Neuronal stem cell (in vitro differentiated cells): ENCODE results near the gene LRRC28.

Source experiments
- DNase-seq: peaks from one replicate; pipeline ENCODE4 v3.0.0-alpha.2; 2013; ENCODE audit warnings: low spot score
- H2AFZ ChIP-seq: one replicate; pipeline ENCODE4 v1.6.1; 2013; ENCODE audit warnings: mild to moderate bottlenecking, low read length, inconsistent platforms
- H2AK5ac ChIP-seq: 2 replicates; pipeline ENCODE4 v1.6.1; 2013; ENCODE audit warnings: low read depth, mild to moderate bottlenecking, inconsistent platforms, low read length, moderate library complexity, mixed read lengths
- H2BK120ac ChIP-seq: 2 replicates; pipeline ENCODE4 v1.6.1; 2013; ENCODE audit warnings: low read depth, mild to moderate bottlenecking, inconsistent platforms, low read length, moderate library complexity, mixed read lengths
- H2BK12ac ChIP-seq: one replicate; pipeline ENCODE4 v1.6.1; 2013; ENCODE audit warnings: low read length, inconsistent platforms
- H2BK15ac ChIP-seq: 2 replicates; pipeline ENCODE4 v1.6.1; 2013; ENCODE audit warnings: mild to moderate bottlenecking, low read length, inconsistent platforms, mixed read lengths
- H2BK5ac ChIP-seq: one replicate; pipeline ENCODE4 v1.6.1; 2013; ENCODE audit warnings: inconsistent platforms, mild to moderate bottlenecking, low read length, moderate library complexity
- H3K14ac ChIP-seq: one replicate; pipeline ENCODE4 v1.6.1; 2013; ENCODE audit warnings: low read length, inconsistent platforms
- H3K18ac ChIP-seq: 2 replicates; pipeline ENCODE4 v1.6.1; 2013; ENCODE audit warnings: low read length, inconsistent platforms
- H3K23ac ChIP-seq: 2 replicates; pipeline ENCODE4 v1.6.1; 2013; ENCODE audit warnings: low read depth, mild to moderate bottlenecking, mixed read lengths, low read length, inconsistent platforms; ENCODE audit not compliant: poor library complexity
- H3K27ac ChIP-seq: replicated peaks from 3 replicates; pipeline ENCODE4 v1.5.1; 2013; ENCODE audit warnings: low read length, inconsistent platforms
- H3K27me3 ChIP-seq, 3 experiments: 2 replicates each; pipeline ENCODE4 v1.6.1; 2013; ENCODE audit warnings: low read length in 3 of 3, mild to moderate bottlenecking in 2 of 3, inconsistent platforms in 1 of 3, low read depth in 1 of 3, mixed read lengths in 1 of 3, moderate library complexity in 1 of 3; ENCODE audit not compliant: control insufficient read depth in 3 of 3, insufficient read depth in 3 of 3
- H3K36me3 ChIP-seq, 2 donors: replicated peaks in 1 of 2; 2 replicates each; pipeline ENCODE4 v1.6.1; 2013; ENCODE audit warnings: low read length in 2 of 2; ENCODE audit not compliant: control insufficient read depth in 2 of 2, insufficient read depth in 2 of 2
- H3K4ac ChIP-seq: 2 replicates; pipeline ENCODE4 v1.6.1; 2013; ENCODE audit warnings: inconsistent platforms, mild to moderate bottlenecking, low read length, moderate library complexity
- H3K4me1 ChIP-seq, 2 donors: 1 replicate in 1 of 2; 2 replicates in 1 of 2; pipeline ENCODE4 v1.6.1; 2013; ENCODE audit warnings: low read length in 2 of 2, low read depth in 1 of 2; ENCODE audit not compliant: control insufficient read depth in 2 of 2, insufficient read depth in 1 of 2
- H3K4me2 ChIP-seq: one replicate; pipeline ENCODE4 v1.6.1; 2013; ENCODE audit warnings: mild to moderate bottlenecking, low read length, inconsistent platforms; ENCODE audit not compliant: insufficient read depth, poor library complexity, severe bottlenecking
- H3K4me3 ChIP-seq, 2 donors: 2 replicates each; pipeline ENCODE4 v1.5.1; 2013; ENCODE audit warnings: low read length in 2 of 2, mild to moderate bottlenecking in 2 of 2, inconsistent platforms in 1 of 2, moderate library complexity in 1 of 2
- H3K79me1 ChIP-seq: one replicate; pipeline ENCODE4 v1.6.1; 2013; ENCODE audit warnings: low read depth, mild to moderate bottlenecking, inconsistent platforms, low read length, moderate library complexity
- H3K9ac ChIP-seq: one replicate; pipeline ENCODE4 v1.6.1; 2013; ENCODE audit warnings: mild to moderate bottlenecking, low read depth, low read length, inconsistent platforms; ENCODE audit not compliant: poor library complexity
- H3K9me3 ChIP-seq, 2 donors: replicated peaks in 1 of 2; 2 replicates each; pipeline versions ENCODE3 to v1.6.1; 2013; ENCODE audit warnings: low read length in 2 of 2, mild to moderate bottlenecking in 2 of 2, inconsistent platforms in 1 of 2, low read depth in 1 of 2, mixed read lengths in 1 of 2, moderate library complexity in 1 of 2; ENCODE audit not compliant: control insufficient read depth in 2 of 2, insufficient read depth in 1 of 2
- H4K8ac ChIP-seq: one replicate; pipeline ENCODE4 v1.6.1; 2013; ENCODE audit warnings: low read depth, mild to moderate bottlenecking, inconsistent platforms, low read length, moderate library complexity
- H4K91ac ChIP-seq: one replicate; pipeline ENCODE4 v1.6.1; 2013; ENCODE audit warnings: low read length, low read depth, mild to moderate bottlenecking, inconsistent platforms; ENCODE audit not compliant: poor library complexity
- WGBS, 2 donors: extraction: QIAGEN DNeasy Blood & Tissue Kit; methylation state at CpG; one replicate each; pipeline ENCODE4 v1.1.7; 2013; ENCODE audit warnings: missing lambda C conversion rate in 2 of 2, mixed read lengths in 1 of 2; ENCODE audit not compliant: insufficient read length in 2 of 2, insufficient replicate concordance in 1 of 2; ENCODE audit errors: extremely low coverage in 2 of 2; 5-methylcytosine and 5-hydroxymethylcytosine counted together

Gene LRRC28

DNA sequence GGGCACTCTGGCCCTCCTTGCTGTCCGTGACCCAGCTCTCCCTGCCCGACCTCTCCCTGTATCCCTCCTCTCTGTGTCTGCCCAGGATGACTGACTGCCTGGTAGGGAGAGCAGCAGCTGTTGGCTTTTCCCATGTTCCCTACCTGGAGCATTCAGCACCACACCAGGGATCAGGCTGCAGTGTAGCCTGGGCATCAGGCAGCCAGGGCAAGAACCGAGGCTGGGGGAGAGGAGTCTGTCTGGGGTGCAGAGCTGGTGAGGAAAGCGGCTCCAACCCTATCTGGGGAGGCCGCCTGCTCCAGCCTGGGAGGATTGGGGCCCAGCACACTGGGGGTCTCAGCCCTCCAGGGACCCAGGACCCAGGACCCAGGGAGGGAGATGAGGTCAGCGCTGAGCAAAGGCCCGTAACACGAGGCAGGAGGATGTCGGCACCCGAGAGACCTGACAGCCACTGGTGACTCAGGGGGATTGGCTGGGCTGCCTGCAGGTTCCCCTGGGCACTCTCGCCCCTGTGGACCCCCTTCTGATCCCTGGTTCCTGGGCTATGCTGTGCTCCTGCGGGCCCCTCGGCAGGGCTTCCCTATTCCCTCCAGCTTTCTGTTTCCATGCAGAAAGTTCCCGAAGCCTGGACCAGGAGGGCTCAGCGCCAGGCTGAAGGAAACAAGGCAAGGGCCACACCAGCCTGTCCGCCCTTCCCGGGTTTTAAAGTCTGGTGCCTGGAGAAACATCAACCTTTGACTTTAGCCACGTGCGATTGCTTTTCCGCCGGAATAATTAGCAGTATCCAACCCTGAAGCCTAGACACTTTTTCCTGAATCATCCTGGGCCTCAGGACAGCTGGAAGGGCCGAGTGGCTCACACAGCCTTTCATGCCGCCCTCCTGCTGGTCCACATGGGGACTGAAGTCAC, 186.3 kb downstream of the LRRC28 start:
- Histone ChIP-seq H3K27me3 (peaks cover 0 to 6% (median 0%) of the 10 kb centered on the region in 3 experiments), H3K18ac (peak overlapping the region; percentile 80), H4K91ac (no peak overlapping the region), H3K14ac (no peak overlapping the region), H4K8ac (no peak overlapping the region), H2AK5ac (peak overlapping the region; percentile 59), H3K79me1 (peaks cover under 1% of the 10 kb centered on the region), H3K23ac (peak overlapping the region; percentile 83), H3K4me3 (no peak overlapping the region), H2BK15ac (peak overlapping the region; percentile 90), H2BK12ac (peak overlapping the region; percentile 47), H2BK5ac (peak overlapping the region; percentile 69), H3K4ac (no peak overlapping the region), H3K9me3 (no peaks in the 10 kb centered on the region), H3K4me2 (no peak overlapping the region), H3K36me3 (no peaks in the 10 kb centered on the region), H3K9ac (no peak overlapping the region), H3K4me1 (peaks cover 8 to 17% of the 10 kb centered on the region in 2 donors), H2BK120ac (no peak overlapping the region), H2AFZ (peak overlapping the region; percentile 71), H3K27ac (no peak overlapping the region)
- no peak for DNase-seq
- no CpG with 5 or more reads among the region's 23 CpGs for WGBS, 2 donors

DNA sequence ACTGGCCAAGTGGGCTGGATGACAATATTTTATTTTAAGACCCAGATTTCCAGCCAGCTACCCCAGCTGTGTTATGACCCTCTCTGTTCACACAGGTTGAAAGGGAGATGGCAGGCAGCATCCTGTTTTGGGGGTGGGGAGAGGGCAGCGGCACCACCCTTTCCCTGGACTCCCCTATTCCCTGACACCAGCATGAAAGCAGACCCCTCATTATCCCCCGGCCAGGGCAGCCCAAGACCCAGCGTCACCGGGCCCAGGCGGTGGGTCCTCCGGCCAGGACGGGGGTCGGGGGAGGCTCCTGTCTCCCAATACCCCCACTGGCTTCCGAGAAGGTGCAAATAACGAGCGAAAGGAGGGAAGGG, 186.9 kb downstream of the LRRC28 start:
- H3K9ac ChIP-seq = no peak overlapping the region

DNA sequence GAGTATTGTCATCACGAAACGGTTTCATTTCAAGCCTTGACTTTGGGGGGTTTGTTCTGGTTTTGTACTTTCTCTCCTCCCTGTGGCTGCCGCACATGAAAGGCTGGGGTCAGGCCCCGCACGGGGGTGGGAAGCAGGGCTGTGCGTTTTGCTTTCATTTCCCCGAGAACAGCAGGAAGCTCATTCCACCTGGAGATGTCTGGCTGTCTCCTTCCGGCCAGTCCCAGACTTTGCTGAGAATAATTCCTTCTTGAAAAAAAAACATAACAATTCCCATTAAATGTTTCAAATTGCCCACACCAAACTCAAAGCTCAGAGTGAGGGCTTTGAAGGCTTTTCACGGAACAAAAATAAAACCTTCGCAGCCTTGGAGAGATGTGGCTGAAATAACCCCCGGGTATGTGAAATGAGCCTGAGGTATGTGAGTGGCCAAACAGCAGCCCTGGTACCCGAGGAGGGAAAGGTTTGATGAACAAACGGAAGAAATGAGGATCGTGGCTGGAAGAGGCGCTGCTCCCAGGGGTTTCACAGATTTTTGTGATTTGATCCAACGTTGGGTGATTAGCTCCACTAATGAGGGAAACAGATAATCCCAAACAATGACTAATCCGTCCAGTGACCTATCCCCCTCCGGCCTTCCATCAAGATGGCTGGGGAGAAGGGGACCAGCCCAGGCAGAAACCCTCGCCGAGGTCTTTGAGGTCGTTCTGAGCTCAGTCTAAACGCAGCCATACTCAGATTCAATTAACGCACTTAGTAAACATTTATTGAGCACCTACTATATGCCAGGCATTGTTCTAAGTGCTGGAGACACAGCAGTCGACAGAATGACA, 187.6 kb downstream of the LRRC28 start:
- DNase-seq = no peak
- Histone ChIP-seq H2BK15ac (no peak overlapping the region), H2BK120ac (no peak overlapping the region), H3K79me1 (no peaks in the 10 kb centered on the region), H2BK5ac (no peak overlapping the region), H3K36me3 (no peaks in the 10 kb centered on the region), H3K4me1 (peaks cover 8 to 20% of the 10 kb centered on the region in 2 donors), H3K4me2 (no peak overlapping the region), H2AFZ (peak overlapping the region; percentile 71), H2AK5ac (peak overlapping the region; percentile 40), H3K27me3 (peaks cover 0 to 6% (median 0%) of the 10 kb centered on the region in 3 experiments), H3K18ac (no peak overlapping the region), H3K9ac (no peak overlapping the region), H3K4me3 (peak overlapping the region in 1 of 2 donors; percentile 2), H3K14ac (no peak overlapping the region), H4K91ac (no peak overlapping the region), H3K27ac (peak overlapping the region; percentile 28), H3K4ac (no peak overlapping the region), H4K8ac (no peak overlapping the region), H3K23ac (no peak overlapping the region), H3K9me3 (no peaks in the 10 kb centered on the region), H2BK12ac (peak overlapping the region; percentile 34)
- WGBS, 2 donors = no CpG with 5 or more reads among the region's 24 CpGs

More for the DNA sequence above, 186.9 kb downstream of the LRRC28 start:
- Histone ChIP-seq H3K9me3 (no peaks in the 10 kb centered on the region), H3K14ac (no peak overlapping the region), H3K4me3 (peak overlapping the region in 1 of 2 donors; percentile 2), H3K4me2 (no peak overlapping the region), H3K36me3 (no peaks in the 10 kb centered on the region), H3K4me1 (peaks cover 8 to 20% of the 10 kb centered on the region in 2 donors), H2BK120ac (no peak overlapping the region), H2BK12ac (no peak overlapping the region), H3K27me3 (peaks cover 0 to 6% (median 0%) of the 10 kb centered on the region in 3 experiments), H3K23ac (no peak overlapping the region), H2BK15ac (no peak overlapping the region), H4K91ac (no peak overlapping the region), H3K79me1 (no peaks in the 10 kb centered on the region), H2AK5ac (no peak overlapping the region), H3K27ac (no peak overlapping the region), H2AFZ (peak overlapping the region; percentile 71), H4K8ac (no peak overlapping the region), H3K18ac (peak overlapping the region; percentile 80), H2BK5ac (no peak overlapping the region), H3K4ac (no peak overlapping the region)
- no CpG with 5 or more reads among the region's 11 CpGs for WGBS, 2 donors
- no peak for DNase-seq

DNA sequence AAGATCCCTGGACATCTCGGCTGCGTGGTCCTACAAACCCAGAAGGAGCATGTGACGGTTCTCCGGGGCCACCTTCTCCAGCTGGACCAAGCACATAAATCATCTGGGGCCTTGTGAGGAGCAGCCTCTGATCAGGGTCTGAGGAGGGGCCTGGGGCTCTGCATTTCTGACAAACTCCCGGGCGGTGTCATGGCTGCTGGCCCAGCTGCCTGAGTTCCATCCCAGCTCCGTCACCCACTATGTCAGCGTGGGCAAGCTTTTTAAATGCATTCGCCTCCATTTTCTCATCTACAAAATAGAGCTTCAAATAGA, 188.2 kb downstream of the LRRC28 start:
- no peak overlapping the region for H3K23ac ChIP-seq
- no peaks in the 10 kb centered on the region for H3K9me3 ChIP-seq
- no peak overlapping the region for H3K27ac ChIP-seq
- H2BK15ac ChIP-seq = no peak overlapping the region
- WGBS, 2 donors = no CpG with 5 or more reads among the region's 9 CpGs
- peaks cover 0 to 6% (median 0%) of the 10 kb centered on the region in 3 experiments for H3K27me3 ChIP-seq
- no peak for DNase-seq
- H2BK120ac ChIP-seq = no peak overlapping the region
- no peak overlapping the region for H3K18ac ChIP-seq
- H4K91ac ChIP-seq = no peak overlapping the region
- peak overlapping the region; percentile 34 for H2BK12ac ChIP-seq
- no peak overlapping the region for H3K9ac ChIP-seq
- H2AK5ac ChIP-seq = peak overlapping the region; percentile 40
- H2BK5ac ChIP-seq = no peak overlapping the region
- H3K4me2 ChIP-seq = no peak overlapping the region
- no peak overlapping the region for H2AFZ ChIP-seq
- peaks cover 8 to 20% of the 10 kb centered on the region in 2 donors for H3K4me1 ChIP-seq
- no peaks in the 10 kb centered on the region for H3K36me3 ChIP-seq
- H3K14ac ChIP-seq = no peak overlapping the region
- no peak overlapping the region for H3K4me3 ChIP-seq
- no peak overlapping the region for H4K8ac ChIP-seq
- H3K79me1 ChIP-seq = no peaks in the 10 kb centered on the region
- H3K4ac ChIP-seq = no peak overlapping the region
